ENCODE results near the gene RNPS1.

DNA sequence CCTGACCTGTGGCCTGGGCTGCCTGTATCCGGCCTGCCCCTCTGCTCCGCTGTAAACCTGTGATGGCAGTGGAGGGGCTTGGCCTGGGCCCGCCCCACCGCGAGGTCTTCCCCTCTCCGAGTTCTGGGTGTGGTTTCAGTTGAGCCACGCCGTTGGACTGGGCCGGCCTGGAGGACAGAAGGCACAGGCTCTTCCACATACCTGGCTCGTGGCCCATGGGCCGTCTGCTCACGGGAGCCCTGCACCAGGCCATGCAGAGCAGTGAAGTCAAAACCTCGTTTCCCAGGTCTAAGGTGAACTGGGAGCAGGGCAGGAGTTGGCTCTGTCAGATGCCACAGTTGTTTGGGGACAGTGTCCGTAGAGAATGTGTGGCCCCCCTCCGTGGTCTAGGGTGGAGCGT, 5.6 kb upstream of the RNPS1 start:
- TF ChIP-seq CTCF (IDR thresholded peaks at IDR 0.05) (no peak), POLR2A (IDR thresholded peaks at IDR 0.05) (no peak)
